OCI-LY7 (cell line): Measurements from ENCODE around the gene USP15.
"Not testable (repeated sequence)": the region's sequence is repeated elsewhere in the genome, so short reads cannot be mapped to it uniquely, and the experiment has no call there.

ENCODE experiments used
- EZH2phosphoT487 ChIP-seq: fragments of 200-600 bp; sonication (generic); IDR thresholded peaks from 2 replicates; pipeline ENCODE4 v1.6.1; 2018; ENCODE audit warnings: low read depth, borderline replicate concordance, mild to moderate bottlenecking, mixed run types, antibody characterized with exemption, low read length, moderate library complexity, mixed read lengths
- TF ChIP-seq, protein P1 (sequence below): fragments of 200-600 bp; sonication (generic); conservative IDR thresholded peaks from 2 replicates; pipeline ENCODE4 v1.5.1; 2014; ENCODE audit warnings: mild to moderate bottlenecking, antibody characterized with exemption, low read length, moderate library complexity, mixed read lengths

DNA sequence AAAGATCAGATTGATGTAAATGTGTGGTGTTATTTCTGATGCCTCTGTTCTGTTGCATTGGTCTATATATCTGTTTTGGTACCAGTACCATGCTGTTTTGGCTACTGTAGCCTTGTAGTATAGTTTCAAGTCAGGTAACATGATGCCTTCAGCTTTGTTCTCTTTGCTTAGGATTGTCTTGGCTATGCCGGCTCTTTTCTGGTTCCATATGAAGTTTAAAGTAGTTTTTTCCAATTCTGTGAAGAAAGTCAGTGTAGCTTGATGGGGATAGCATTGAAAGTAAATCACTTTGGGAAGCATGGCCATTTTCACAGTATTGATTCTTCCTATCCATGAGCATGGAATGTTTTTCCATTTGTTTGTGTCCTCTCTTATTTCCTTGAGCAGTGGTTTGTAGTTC is 105.6 kb downstream of the USP15 start:
- TF ChIP-seq, protein P1, sequence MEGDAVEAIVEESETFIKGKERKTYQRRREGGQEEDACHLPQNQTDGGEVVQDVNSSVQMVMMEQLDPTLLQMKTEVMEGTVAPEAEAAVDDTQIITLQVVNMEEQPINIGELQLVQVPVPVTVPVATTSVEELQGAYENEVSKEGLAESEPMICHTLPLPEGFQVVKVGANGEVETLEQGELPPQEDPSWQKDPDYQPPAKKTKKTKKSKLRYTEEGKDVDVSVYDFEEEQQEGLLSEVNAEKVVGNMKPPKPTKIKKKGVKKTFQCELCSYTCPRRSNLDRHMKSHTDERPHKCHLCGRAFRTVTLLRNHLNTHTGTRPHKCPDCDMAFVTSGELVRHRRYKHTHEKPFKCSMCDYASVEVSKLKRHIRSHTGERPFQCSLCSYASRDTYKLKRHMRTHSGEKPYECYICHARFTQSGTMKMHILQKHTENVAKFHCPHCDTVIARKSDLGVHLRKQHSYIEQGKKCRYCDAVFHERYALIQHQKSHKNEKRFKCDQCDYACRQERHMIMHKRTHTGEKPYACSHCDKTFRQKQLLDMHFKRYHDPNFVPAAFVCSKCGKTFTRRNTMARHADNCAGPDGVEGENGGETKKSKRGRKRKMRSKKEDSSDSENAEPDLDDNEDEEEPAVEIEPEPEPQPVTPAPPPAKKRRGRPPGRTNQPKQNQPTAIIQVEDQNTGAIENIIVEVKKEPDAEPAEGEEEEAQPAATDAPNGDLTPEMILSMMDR: not testable (repeated sequence)
- not testable (repeated sequence) for TF ChIP-seq EZH2phosphoT487
